ENCODE measurements around the gene MACROD2. TPM values are rescaled to one million over a fixed set of nuclear protein-coding genes. Genes with fewer than 3 reads are reported as not detected.

The MACROD2 gene
- total RNA-seq, 2 donors from 2014 or later = 0.94 to 10.4 TPM

DNA sequence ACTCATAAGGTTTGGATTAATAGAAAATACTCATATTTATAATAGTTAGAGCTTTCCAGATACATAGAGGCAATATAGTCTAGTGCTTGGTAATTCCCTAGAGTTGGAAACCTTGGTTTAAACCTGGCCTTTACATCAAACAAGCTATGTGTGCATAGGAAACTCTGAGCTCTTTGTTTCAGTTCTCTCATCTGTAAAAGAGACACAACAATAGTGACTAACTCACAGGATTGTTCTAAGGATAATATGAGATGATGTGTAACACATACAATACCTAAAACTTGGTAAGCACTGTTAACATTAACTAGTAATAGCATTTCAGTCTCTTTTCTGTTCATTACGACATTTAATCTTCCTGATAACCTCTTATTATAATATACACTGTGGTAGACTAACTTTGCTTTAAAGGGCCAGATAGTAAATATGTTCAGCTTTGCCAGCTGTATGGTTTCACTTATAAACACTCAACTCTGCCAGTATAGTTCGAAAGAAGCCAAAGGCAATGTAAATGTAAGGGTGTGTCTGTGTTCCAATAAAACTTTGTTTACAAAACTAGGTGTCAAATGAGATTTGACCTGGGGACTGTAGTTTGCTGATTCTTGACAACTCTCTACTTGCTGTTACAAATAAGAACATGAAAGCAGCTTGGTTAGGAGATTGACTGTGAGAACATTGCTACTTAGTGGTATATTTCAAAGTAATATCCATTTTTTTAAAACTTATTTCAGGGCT lies 712.7 kb downstream of the MACROD2 start:
- no peak overlapping the region for H3K27ac ChIP-seq
- TF ChIP-seq CTCF (IDR thresholded peaks at IDR 0.05) = no peak
- H3K4me1 ChIP-seq = no peaks in the 10 kb centered on the region
- no peak for DNase-seq (ENCODE audit: low spot score)
- H3K27me3 ChIP-seq = no peaks in the 10 kb centered on the region
- H3K9me3 ChIP-seq = no peaks in the 10 kb centered on the region
- no peak overlapping the region for H3K4me3 ChIP-seq
- no peaks in the 10 kb centered on the region for H3K36me3 ChIP-seq

DNA sequence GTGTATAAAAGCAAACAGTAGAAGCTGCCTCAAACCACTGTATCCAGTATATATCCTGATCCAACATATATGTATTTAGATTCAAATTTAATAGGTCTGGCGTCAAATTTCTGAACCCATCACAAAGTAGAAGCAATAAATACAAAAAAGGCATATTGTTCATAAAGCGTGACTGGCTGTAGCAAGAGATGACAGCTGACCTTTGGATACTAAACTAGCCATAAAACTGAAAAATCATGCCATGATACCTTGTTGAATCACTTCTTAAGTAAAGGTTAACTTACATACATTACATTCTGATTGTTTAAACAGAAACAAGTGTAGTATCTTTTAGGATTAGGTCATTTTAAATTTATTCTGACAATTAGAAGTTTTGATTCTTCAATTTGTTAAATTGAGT lies 714.1 kb downstream of the MACROD2 start:
- H3K9me3 ChIP-seq = no peaks in the 10 kb centered on the region
- H3K27ac ChIP-seq = no peak overlapping the region
- no peak for DNase-seq (ENCODE audit: low spot score)
- no peaks in the 10 kb centered on the region for H3K27me3 ChIP-seq
- no peaks in the 10 kb centered on the region for H3K4me1 ChIP-seq
- no peaks in the 10 kb centered on the region for H3K36me3 ChIP-seq
- no peak for TF ChIP-seq CTCF (IDR thresholded peaks at IDR 0.05)
- no peak overlapping the region for H3K4me3 ChIP-seq

DNA sequence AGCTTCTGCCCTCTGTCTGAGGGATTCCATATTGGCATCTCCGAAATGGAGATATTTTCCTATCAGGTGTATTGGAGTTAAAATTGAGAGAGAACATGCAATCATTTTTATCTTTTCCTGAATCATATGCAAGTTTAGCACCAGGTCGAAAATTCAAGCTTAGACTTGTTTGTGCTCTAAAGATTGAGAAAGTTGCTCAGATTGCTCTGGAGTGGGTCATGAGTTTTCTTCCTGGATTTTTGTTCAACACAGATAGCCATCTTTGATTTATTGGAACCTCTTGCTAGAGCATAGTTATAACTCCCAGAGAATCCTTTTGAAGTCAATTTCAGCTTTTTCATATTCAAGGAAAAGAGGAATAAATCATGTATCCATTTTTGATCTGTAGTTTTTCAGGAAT lies 715.6 kb downstream of the MACROD2 start:
- Histone ChIP-seq H3K27ac (no peak overlapping the region), H3K4me1 (no peaks in the 10 kb centered on the region), H3K27me3 (no peaks in the 10 kb centered on the region), H3K9me3 (no peaks in the 10 kb centered on the region), H3K4me3 (no peak overlapping the region), H3K36me3 (no peaks in the 10 kb centered on the region)
- no peak for DNase-seq (ENCODE audit: low spot score)
- TF ChIP-seq CTCF (IDR thresholded peaks at IDR 0.05) = no peak

DNA sequence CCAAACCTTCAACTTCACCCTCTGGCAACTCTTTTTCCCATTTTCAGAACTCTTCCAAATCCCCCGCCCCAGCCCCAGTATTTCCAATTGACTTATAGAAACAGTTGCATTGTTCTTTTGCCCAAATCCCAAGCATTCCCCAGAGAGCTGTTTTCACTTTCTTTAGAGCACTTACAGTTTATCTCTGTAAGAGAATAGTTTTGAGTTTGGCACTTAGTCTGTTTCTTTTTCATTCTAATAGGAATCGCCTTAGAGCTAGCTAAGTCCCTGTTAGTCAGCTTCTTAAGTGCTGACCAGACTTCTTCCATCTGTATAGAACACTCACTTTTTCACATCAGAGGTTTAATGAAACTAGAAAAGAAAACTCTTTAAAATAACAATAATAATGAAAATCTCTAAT lies 716.3 kb downstream of the MACROD2 start:
- TF ChIP-seq CTCF (IDR thresholded peaks at IDR 0.05) = no peak
- Histone ChIP-seq H3K9me3 (no peaks in the 10 kb centered on the region), H3K27ac (no peak overlapping the region), H3K4me1 (no peaks in the 10 kb centered on the region), H3K27me3 (no peaks in the 10 kb centered on the region), H3K36me3 (no peaks in the 10 kb centered on the region), H3K4me3 (no peak overlapping the region)
- DNase-seq (ENCODE audit: low spot score) = no peak

DNA sequence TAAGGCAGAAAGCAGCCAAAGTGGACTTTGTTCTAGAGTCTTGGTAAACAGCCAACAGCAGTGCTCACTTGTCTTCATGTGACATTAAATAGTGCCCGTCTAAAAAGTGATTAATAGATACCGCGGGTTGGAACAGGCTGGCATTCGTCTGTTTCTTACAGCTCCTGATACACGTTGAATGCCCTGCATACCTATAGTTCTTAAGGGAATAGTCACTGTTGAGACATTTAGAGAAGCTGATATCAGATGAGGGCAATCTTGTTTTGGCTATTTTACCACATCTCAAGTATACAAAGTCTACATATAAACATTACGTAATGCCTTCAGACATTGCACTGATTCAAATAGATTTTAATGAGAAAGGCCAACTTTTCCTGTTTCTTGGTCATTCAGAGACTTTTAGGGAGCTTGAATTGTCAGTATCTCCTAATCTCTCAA lies 717.0 kb downstream of the MACROD2 start:
- no peaks in the 10 kb centered on the region for H3K4me1 ChIP-seq
- no peaks in the 10 kb centered on the region for H3K36me3 ChIP-seq
- DNase-seq (ENCODE audit: low spot score) = no peak
- H3K9me3 ChIP-seq = no peaks in the 10 kb centered on the region
- no peaks in the 10 kb centered on the region for H3K27me3 ChIP-seq
- H3K27ac ChIP-seq = no peak overlapping the region
- no peak overlapping the region for H3K4me3 ChIP-seq
- no peak for TF ChIP-seq CTCF (IDR thresholded peaks at IDR 0.05)

GRCh38 chr20:14715400-14715799 lies 720.1 kb downstream of the MACROD2 start:
- H3K27ac ChIP-seq = no peak overlapping the region
- no peaks in the 10 kb centered on the region for H3K27me3 ChIP-seq
- TF ChIP-seq CTCF (IDR thresholded peaks at IDR 0.05) = no peak
- H3K36me3 ChIP-seq = no peaks in the 10 kb centered on the region
- no peaks in the 10 kb centered on the region for H3K9me3 ChIP-seq
- no peak for DNase-seq (ENCODE audit: low spot score)
- H3K4me1 ChIP-seq = no peaks in the 10 kb centered on the region
- no peak overlapping the region for H3K4me3 ChIP-seq

Measured in right atrium auricular region (tissue), 2 donors.